K562 (cell line): ENCODE results near the gene IGF1R. TPM values are rescaled to one million over a fixed set of nuclear protein-coding genes. Genes with fewer than 3 reads are reported as not detected.

Source experiments
- ATAC-seq: fragments of 200-7000 bp; cut with Tn5 transposase; 3 replicates; pipeline ENCODE4 v1.9.1; 2020; ENCODE audit warnings: moderate library complexity
- BruUV-seq: library from RNA; stranded (reverse); fragments of 400-500 nt; replicated peaks from 2 replicates; lab custom pipeline; 2021; lab: Mats Ljungman, UMichigan
- CTCF ChIA-PET: fragments of 300-600 bp; formaldehyde crosslinking; extraction: SDS; loops from one replicate; lab custom pipeline; 2021; ENCODE audit warnings: low intra/inter-chr PET ratio; lab: Yijun Ruan, JAX
- POLR2A ChIA-PET: fragments of 300-600, 350-650 bp; sonication (Branson Sonifier 250); formaldehyde crosslinking; extraction: SDS; loops from one replicate; lab custom pipeline; 2021; ENCODE audit warnings: antibody characterized with exemption, inconsistent platforms; lab: Yijun Ruan, JAX
- DNase-seq, 4 experiments: peaks; one replicate each; pipeline versions ENCODE4 v3.0.0 to v3.0.0-alpha.2; 2011 to 2018; ENCODE audit warnings: low spot score in 3 of 4, mixed read lengths in 3 of 4; ENCODE audit errors: extremely low read depth in 1 of 4
- FAIRE-seq: peaks from 2 replicates; lab custom pipeline; 2011; peaks lifted over from hg19 to GRCh38; lab: Jason Lieb, UNC
- H2AFZ ChIP-seq: 2 replicates; pipeline ENCODE4 v1.6.0; 2011; ENCODE audit warnings: low read depth, low read length, control low read depth, inconsistent platforms
- H3K27ac ChIP-seq: fragments of 200-600 bp; 3 replicates; pipeline ENCODE4 v1.8.0; 2011; ENCODE audit warnings: low read depth, mild to moderate bottlenecking, control low read depth, inconsistent platforms, low read length, moderate library complexity, mixed read lengths; ENCODE audit errors: extremely low read depth
- H3K27me3 ChIP-seq, 2 experiments: fragments of 300-600 bp in 1 of 2; 2 replicates in 1 of 2; 3 replicates in 1 of 2; pipeline versions ENCODE4 v1.6.0 to v1.8.0; 2011; ENCODE audit warnings: inconsistent platforms in 2 of 2, low read length in 2 of 2, mild to moderate bottlenecking in 1 of 2, mixed read lengths in 1 of 2, moderate library complexity in 1 of 2; ENCODE audit not compliant: control insufficient read depth in 2 of 2, insufficient read depth in 2 of 2
- H3K36me3 ChIP-seq: fragments of 300-600 bp; 3 replicates; pipeline ENCODE4 v1.8.0; 2011; ENCODE audit warnings: mild to moderate bottlenecking, low read length, inconsistent platforms; ENCODE audit not compliant: control insufficient read depth, insufficient read depth
- H3K4me1 ChIP-seq, 2 experiments: fragments of 200-600 bp in 1 of 2; replicated peaks in 1 of 2; 2 replicates in 1 of 2; 3 replicates in 1 of 2; pipeline versions ENCODE4 v1.5.1 to v1.8.0; 2011; ENCODE audit warnings: inconsistent platforms in 2 of 2, low read length in 2 of 2, mild to moderate bottlenecking in 1 of 2, mixed read lengths in 1 of 2, moderate library complexity in 1 of 2; ENCODE audit not compliant: control insufficient read depth in 2 of 2, insufficient read depth in 2 of 2
- H3K4me2 ChIP-seq: 2 replicates; pipeline ENCODE4 v1.6.1; 2011; ENCODE audit warnings: low read length, control low read depth, inconsistent platforms, mixed read lengths; ENCODE audit not compliant: insufficient read depth
- H3K4me3 ChIP-seq: fragments of 200-600 bp; sonication (generic), shearing (Covaris generic); 2 replicates; pipeline ENCODE4 v1.5.1; 2016; ENCODE audit warnings: control low read depth, inconsistent platforms
- H3K79me2 ChIP-seq: fragments of 200-600 bp; 3 replicates; pipeline ENCODE4 v1.8.0; 2011; ENCODE audit warnings: low read length, inconsistent platforms; ENCODE audit not compliant: control insufficient read depth, insufficient read depth
- H3K9ac ChIP-seq, 2 experiments: 2 replicates each; pipeline versions ENCODE4 v1.6.0 to v1.6.1; 2011; ENCODE audit warnings: low read depth in 2 of 2, low read length in 2 of 2, control low read depth in 1 of 2, inconsistent platforms in 1 of 2, mild to moderate bottlenecking in 1 of 2, mixed read lengths in 1 of 2; ENCODE audit not compliant: insufficient read depth in 1 of 2
- H3K9me1 ChIP-seq: one replicate; pipeline ENCODE4 v1.6.0; 2011; ENCODE audit warnings: inconsistent platforms, mild to moderate bottlenecking, low read length, moderate library complexity; ENCODE audit not compliant: control insufficient read depth, insufficient read depth
- H3K9me3 ChIP-seq: replicated peaks from 2 replicates; pipeline ENCODE4 v1.5.1; 2011; ENCODE audit warnings: low read depth, low read length, inconsistent platforms; ENCODE audit not compliant: control insufficient read depth, insufficient read depth
- H4K20me1 ChIP-seq: replicated peaks from 2 replicates; pipeline ENCODE4 v1.6.1; 2011; ENCODE audit warnings: low read length, inconsistent platforms, mixed read lengths; ENCODE audit not compliant: control insufficient read depth, insufficient read depth
- CHD4 ChIP-seq: fragments of 200-600 bp; sonication (generic); IDR thresholded peaks from 3 replicates; pipeline ENCODE4 v1.6.1; 2012; ENCODE audit warnings: low read depth, mild to moderate bottlenecking, mixed read lengths, low read length, inconsistent platforms; ENCODE audit not compliant: insufficient read depth, insufficient replicate concordance, poor library complexity, severe bottlenecking
- NFYB ChIP-seq: IDR thresholded peaks from 2 replicates; pipeline ENCODE4 v1.6.1; 2011; ENCODE audit warnings: mild to moderate bottlenecking, moderate library complexity; ENCODE audit not compliant: insufficient read length; ENCODE audit errors: extremely low read depth
- SMARCA5 ChIP-seq: fragments of 450-650 bp; IDR thresholded peaks from 2 replicates; pipeline ENCODE4 v1.6.1; 2016
- ZBTB8A ChIP-seq: fragments of 450-650 bp; IDR thresholded peaks from 2 replicates; pipeline ENCODE4 v1.6.1; 2018; ENCODE audit warnings: mild to moderate bottlenecking, moderate library complexity; ENCODE audit not compliant: partially characterized antibody
- ZNF23 ChIP-seq: fragments of 250-450 bp; sonication (Bioruptor Pico); IDR thresholded peaks from 2 replicates; pipeline ENCODE4 v1.4.0; 2020; ENCODE audit warnings: mild to moderate bottlenecking
- WGBS: fragments of 100-300 bp; shearing (Covaris generic); methylation state at CpG from one replicate; pipeline ENCODE4 v1.1.6; 2016; ENCODE audit warnings: low coverage, mixed read lengths; ENCODE audit not compliant: insufficient coverage; ENCODE audit errors: missing lambda C conversion rate; 5-methylcytosine and 5-hydroxymethylcytosine counted together
- in situ Hi-C: fragments of 300-500 bp; cut with MboI; formaldehyde crosslinking; loops from 4 replicates; pipeline ENCODE4 v1.15.0; 2018; ENCODE audit warnings: inconsistent platforms, mixed read lengths
- intact Hi-C: fragments of 100-400 bp; cut with micrococcal nuclease; formaldehyde crosslinking; loops from 2 replicates; pipeline ENCODE4 v1.14.2; 2022
- polyA plus RNA-seq, 8 experiments: library from polyadenylated mRNA; depleted of rRNA in 4 of 8; stranded (reverse) in 5 of 8; unstranded in 3 of 8; fragments of >200 nt; fragmentation: Nextera tagmentation in 2 of 8; fragmentation: Illumina TruSeq in 1 of 8; extraction: Ambion mirVana in 2 of 8; extraction: Trizol in 1 of 8; gene quantifications; 2 replicates each; pipeline versions ENCODE4 v1.2.1 to v1.2.3, GENCODE V29; 2011 to 2014; ENCODE audit warnings: inconsistent platforms in 1 of 8, missing spikeins in 1 of 8
- total RNA-seq, 7 experiments: library from RNA; depleted of rRNA in 6 of 7; stranded (reverse); fragments of >200 nt in 6 of 7; fragmentation: Illumina TruSeq in 2 of 7; extraction: Trizol in 2 of 7; gene quantifications; 2 replicates each; pipeline versions ENCODE4 v1.2.1 to v1.2.3, GENCODE V29; 2011 to 2021; ENCODE audit warnings: low replicate concordance in 1 of 7

IGF1R gene
- total and polyA plus RNA-seq, 9 of the 15 experiments (the other 6 are each of a cell fraction or from before 2014, with no cell fraction given): 0.35 to 8.0 (median 1.6) TPM

- Histone ChIP-seq H3K9me3 (no peaks in the 10 kb centered on the region), H3K4me3 (no peak overlapping the region), H3K79me2 (no peaks in the 10 kb centered on the region), H3K9ac (no peak overlapping the region), H3K4me2 (no peak overlapping the region), H3K27ac (no peak overlapping the region), H3K36me3 (no peaks in the 10 kb centered on the region), H4K20me1 (peaks cover 8% of the 10 kb centered on the region; the same call in 1 of the 2 replicates), H3K4me1 (peaks cover 10 to 12% of the 10 kb centered on the region in 2 experiments; a peak in 4 of 5 replicates), H3K27me3 (peaks cover 23 to 24% of the 10 kb centered on the region in 2 experiments; a peak in 4 of 5 replicates), H3K9me1 (no peaks in the 10 kb centered on the region), H2AFZ (no peak overlapping the region)
- ChIA-PET POLR2A (interaction anchor here (0.7 kb wide), 1 partner anchor 177 kb away, joined by 4 read pairs; no protein-coding TSS in a partner anchor), CTCF (no interaction called here)
- no TSS peak for BruUV-seq
- WGBS: 2% methylated on average over 6 of the region's 6 CpGs
- FAIRE-seq: no peak
- in situ Hi-C loops: no loop called here
- no peak for DNase-seq
- intact Hi-C loops: no loop called here
- ATAC-seq: no peak
- TF ChIP-seq ZBTB8A: no peak
- no peak for TF ChIP-seq SMARCA5
- no peak for TF ChIP-seq CHD4
- no peak for TF ChIP-seq ZNF23 (CRISPR knock-in tag)
Measured at GRCh38 chr15:98861188-98861587, 212.8 kb downstream of the IGF1R start.

GRCh38 chr15:98863983-98864382 is 215.6 kb downstream of the IGF1R start:
- no TSS peak for BruUV-seq
- Histone ChIP-seq H3K4me2 (no peak overlapping the region), H3K4me3 (no peak overlapping the region), H3K36me3 (no peaks in the 10 kb centered on the region), H3K79me2 (no peaks in the 10 kb centered on the region), H3K27ac (no peak overlapping the region), H4K20me1 (0 out of 2 replicates have a peak, but pooled peaks cover 3% of the 10 kb centered on the region), H3K9me3 (no peaks in the 10 kb centered on the region), H3K4me1 (peaks cover 10 to 13% of the 10 kb centered on the region in 2 experiments; a peak in 4 of 5 replicates), H2AFZ (no peak overlapping the region), H3K9me1 (no peaks in the 10 kb centered on the region), H3K27me3 (peaks cover 21 to 23% of the 10 kb centered on the region in 2 experiments), H3K9ac (no peak overlapping the region)
- DNase-seq (no peak), FAIRE-seq (no peak), ATAC-seq (no peak)
- intact Hi-C loops: no loop called here
- in situ Hi-C loops: no loop called here
- TF ChIP-seq NFYB: no peak
- ChIA-PET POLR2A (interaction anchor here (1.0 kb wide), 1 partner anchor 8 kb away, joined by 3 read pairs; no protein-coding TSS in a partner anchor), CTCF (no interaction called here)
